GM12891 (cell line): Measurements from ENCODE around the gene RMP24.

Source experiments
- PAX5 ChIP-seq: IDR thresholded peaks from 2 replicates; pipeline ENCODE4 v1.6.1; 2011; ENCODE audit warnings: low read length, moderate library complexity, mild to moderate bottlenecking; ENCODE audit not compliant: insufficient read depth, severe bottlenecking
- POLR2A ChIP-seq: IDR thresholded peaks from 2 replicates; pipeline ENCODE4 v1.6.1; 2011; ENCODE audit warnings: low read depth, low read length, control low read depth
- POLR2AphosphoS5 ChIP-seq: IDR thresholded peaks from 2 replicates; pipeline ENCODE4 v1.6.1; 2011; ENCODE audit warnings: low read depth, low read length, control low read depth
- SPI1 ChIP-seq: IDR thresholded peaks from 2 replicates; pipeline ENCODE4 v1.6.1; 2011; ENCODE audit warnings: low read depth, low read length, control low read depth
- TAF1 ChIP-seq: IDR thresholded peaks from 2 replicates; pipeline ENCODE4 v1.6.1; 2011; ENCODE audit warnings: low read depth, low read length, control low read depth

DNA sequence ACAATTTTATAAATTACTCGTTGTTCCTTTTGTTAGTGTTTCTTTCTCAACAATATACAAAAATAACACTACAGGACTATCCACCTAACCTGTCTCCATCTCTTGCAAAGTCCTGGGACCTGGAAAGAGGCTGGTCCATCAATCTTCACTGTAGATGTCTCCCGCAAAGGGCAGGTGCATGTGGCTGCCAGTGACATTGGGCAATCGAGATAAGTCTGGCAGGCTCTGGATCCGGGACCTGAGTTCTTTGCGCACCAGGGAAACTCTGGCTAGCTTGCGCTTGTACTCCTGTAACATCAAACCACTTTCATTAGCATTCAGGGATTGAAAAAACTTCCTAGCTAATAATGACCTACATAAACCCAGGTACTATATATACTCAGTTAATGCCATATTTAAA, 20.5 kb downstream of the RMP24 start:
- TF ChIP-seq POLR2A (no peak), POLR2AphosphoS5 (no peak), TAF1 (no peak), SPI1 (no peak), PAX5 (no peak)
